GM19455 (cell line): ENCODE measurements around the gene PRICKLE1.

Source experiments
- ATAC-seq: cut with Tn5 transposase; IDR thresholded peaks from one replicate; pipeline ENCODE4 v1.9.1; 2021; ENCODE audit not compliant: unreplicated experiment

The PRICKLE1 gene

GRCh38 chr12:42588524-42589464, 752 bp downstream of the PRICKLE1 start:
- ATAC-seq, result peak; percentile 33

GRCh38 chr12:42587601-42588523, 1.7 kb downstream of the PRICKLE1 start:
- ATAC-seq, result no peak

GRCh38 chr12:42586268-42586667, 3.3 kb downstream of the PRICKLE1 start:
- ATAC-seq, result no peak

GRCh38 chr12:42585841-42586216, 3.7 kb downstream of the PRICKLE1 start:
- no peak for ATAC-seq

GRCh38 chr12:42585154-42585840, 4.2 kb downstream of the PRICKLE1 start:
- no peak for ATAC-seq

- no peak for ATAC-seq
Measured at GRCh38 chr12:42584651-42585111, 4.9 kb downstream of the PRICKLE1 start.

GRCh38 chr12:42583016-42583415, 6.5 kb downstream of the PRICKLE1 start:
- ATAC-seq, result no peak

GRCh38 chr12:42582498-42582897, 7.0 kb downstream of the PRICKLE1 start:
- ATAC-seq, result no peak

- ATAC-seq, result no peak
Measured at GRCh38 chr12:42582050-42582449, 7.5 kb downstream of the PRICKLE1 start.

GRCh38 chr12:42576374-42576773, 13.2 kb downstream of the PRICKLE1 start:
- ATAC-seq, result no peak

GRCh38 chr12:42575717-42576116, 13.8 kb downstream of the PRICKLE1 start:
- no peak for ATAC-seq

- ATAC-seq, result no peak
Measured at GRCh38 chr12:42574851-42575266, 14.7 kb downstream of the PRICKLE1 start.

GRCh38 chr12:42571327-42572009, 18.1 kb downstream of the PRICKLE1 start:
- ATAC-seq, result no peak

GRCh38 chr12:42570076-42570475, 19.5 kb downstream of the PRICKLE1 start:
- ATAC-seq, result no peak

- no peak for ATAC-seq
Measured at GRCh38 chr12:42568952-42569915, 20.3 kb downstream of the PRICKLE1 start.

- ATAC-seq, result no peak
Measured at GRCh38 chr12:42565633-42566032, 23.9 kb downstream of the PRICKLE1 start.

- no peak for ATAC-seq
Measured at GRCh38 chr12:42564996-42565395, 24.6 kb downstream of the PRICKLE1 start.

- ATAC-seq, result no peak
Measured at GRCh38 chr12:42564556-42564955, 25.0 kb downstream of the PRICKLE1 start.

GRCh38 chr12:42560977-42561376, 28.6 kb downstream of the PRICKLE1 start:
- ATAC-seq, result no peak
